Breast epithelium (tissue), 3 donors: ENCODE results near the gene ATP11C.

Experiments
- POLR2A ChIP-seq: fragments of 450-650 bp; IDR thresholded peaks from one replicate; pipeline ENCODE4 v1.6.1; 2016; ENCODE audit warnings: antibody characterized with exemption, mild to moderate bottlenecking, moderate library complexity
- TF ChIP-seq, protein P1 (sequence below), 3 donors: fragments of 450-650 bp; IDR thresholded peaks; one replicate each; pipeline ENCODE4 v1.5.1; 2016 to 2017; ENCODE audit warnings: antibody characterized with exemption in 3 of 3, mild to moderate bottlenecking in 3 of 3, moderate library complexity in 3 of 3

GRCh38 chrX:139815771-139816170 is 117.1 kb downstream of the ATP11C start:
- TF ChIP-seq, protein P1, sequence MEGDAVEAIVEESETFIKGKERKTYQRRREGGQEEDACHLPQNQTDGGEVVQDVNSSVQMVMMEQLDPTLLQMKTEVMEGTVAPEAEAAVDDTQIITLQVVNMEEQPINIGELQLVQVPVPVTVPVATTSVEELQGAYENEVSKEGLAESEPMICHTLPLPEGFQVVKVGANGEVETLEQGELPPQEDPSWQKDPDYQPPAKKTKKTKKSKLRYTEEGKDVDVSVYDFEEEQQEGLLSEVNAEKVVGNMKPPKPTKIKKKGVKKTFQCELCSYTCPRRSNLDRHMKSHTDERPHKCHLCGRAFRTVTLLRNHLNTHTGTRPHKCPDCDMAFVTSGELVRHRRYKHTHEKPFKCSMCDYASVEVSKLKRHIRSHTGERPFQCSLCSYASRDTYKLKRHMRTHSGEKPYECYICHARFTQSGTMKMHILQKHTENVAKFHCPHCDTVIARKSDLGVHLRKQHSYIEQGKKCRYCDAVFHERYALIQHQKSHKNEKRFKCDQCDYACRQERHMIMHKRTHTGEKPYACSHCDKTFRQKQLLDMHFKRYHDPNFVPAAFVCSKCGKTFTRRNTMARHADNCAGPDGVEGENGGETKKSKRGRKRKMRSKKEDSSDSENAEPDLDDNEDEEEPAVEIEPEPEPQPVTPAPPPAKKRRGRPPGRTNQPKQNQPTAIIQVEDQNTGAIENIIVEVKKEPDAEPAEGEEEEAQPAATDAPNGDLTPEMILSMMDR (IDR thresholded peaks at IDR 0.05), result no peak
- no peak for TF ChIP-seq POLR2A
